ENCODE measurements around the gene INKA2.

GRCh38 chr1:111738436-111739193, 580 bp downstream of the INKA2 start:
- TF ChIP-seq CTCF (IDR thresholded peaks at IDR 0.05; ENCODE audit: poor library complexity, severe bottlenecking) (no peak), RAD21 (conservative IDR thresholded peaks at IDR 0.05) (no peak), POLR2AphosphoS5 (IDR thresholded peaks at IDR 0.05) (no peak)

Data from neural cell (in vitro differentiated cells).